HL-60 (cell line): ENCODE measurements around the gene IL11.

Source experiments
- DNase-seq, 2 experiments: peaks; one replicate each; pipeline ENCODE4 v3.0.0-alpha.2; 2010 to 2020; ENCODE audit warnings: low read depth in 1 of 2, low spot score in 1 of 2
- H3K27ac ChIP-seq: fragments of 250-450 bp; sonication (Bioruptor Pico); replicated peaks from 2 replicates; pipeline ENCODE4 v1.5.1; 2020; ENCODE audit warnings: mild to moderate bottlenecking, moderate library complexity
- H3K27me3 ChIP-seq: fragments of 250-450 bp; sonication (Bioruptor Pico); 2 replicates; pipeline ENCODE4 v1.5.1; 2021; ENCODE audit warnings: mild to moderate bottlenecking, moderate library complexity; ENCODE audit not compliant: insufficient read depth, poor library complexity, severe bottlenecking
- H3K4me3 ChIP-seq: replicated peaks from 2 replicates; pipeline ENCODE4 v1.5.1; 2011; ENCODE audit warnings: mild to moderate bottlenecking, control low read depth, low read length; ENCODE audit not compliant: insufficient read depth
- GABPA ChIP-seq: IDR thresholded peaks from 2 replicates; pipeline ENCODE4 v1.6.1; 2012; ENCODE audit warnings: low read depth
- POLR2AphosphoS5 ChIP-seq: IDR thresholded peaks from 2 replicates; pipeline ENCODE4 v1.6.1; 2012; ENCODE audit warnings: low read depth
- REST ChIP-seq: IDR thresholded peaks from 2 replicates; pipeline ENCODE4 v1.6.1; 2012; ENCODE audit warnings: low read depth; ENCODE audit not compliant: insufficient replicate concordance
- SPI1 ChIP-seq: IDR thresholded peaks from 2 replicates; pipeline ENCODE4 v1.6.1; 2012; ENCODE audit warnings: low read depth, mild to moderate bottlenecking, borderline replicate concordance
- TF ChIP-seq, protein P1 (sequence below): IDR thresholded peaks from one replicate; pipeline ENCODE4 v1.5.1; 2011; ENCODE audit warnings: low read length, control low read depth, inconsistent platforms; ENCODE audit not compliant: insufficient read depth

The IL11 gene

DNA sequence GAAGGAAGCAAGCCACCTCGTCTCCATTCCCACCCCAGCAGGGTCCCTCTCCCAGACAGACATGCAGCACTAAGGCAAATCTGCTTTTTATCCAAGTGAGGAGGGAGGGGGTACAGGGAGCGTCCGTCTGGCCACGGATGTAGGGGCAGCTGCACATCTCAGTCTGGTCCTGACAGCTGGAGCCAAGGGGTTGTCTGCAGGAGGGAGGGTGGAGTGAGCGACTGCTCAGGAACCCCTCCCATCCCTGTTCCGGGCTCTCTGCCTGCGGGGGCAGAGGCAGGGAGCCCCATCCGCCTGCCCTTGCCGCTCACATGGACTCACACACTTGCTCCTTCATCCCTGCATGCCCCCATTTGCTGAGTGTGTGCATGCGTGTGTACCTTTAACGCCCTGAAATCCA is 8.9 kb upstream of the IL11 start:
- H3K27me3 ChIP-seq = peaks cover 15% of the 10 kb centered on the region
- TF ChIP-seq SPI1 (no peak), REST (no peak), GABPA (no peak), POLR2AphosphoS5 (no peak)
- TF ChIP-seq, protein P1, sequence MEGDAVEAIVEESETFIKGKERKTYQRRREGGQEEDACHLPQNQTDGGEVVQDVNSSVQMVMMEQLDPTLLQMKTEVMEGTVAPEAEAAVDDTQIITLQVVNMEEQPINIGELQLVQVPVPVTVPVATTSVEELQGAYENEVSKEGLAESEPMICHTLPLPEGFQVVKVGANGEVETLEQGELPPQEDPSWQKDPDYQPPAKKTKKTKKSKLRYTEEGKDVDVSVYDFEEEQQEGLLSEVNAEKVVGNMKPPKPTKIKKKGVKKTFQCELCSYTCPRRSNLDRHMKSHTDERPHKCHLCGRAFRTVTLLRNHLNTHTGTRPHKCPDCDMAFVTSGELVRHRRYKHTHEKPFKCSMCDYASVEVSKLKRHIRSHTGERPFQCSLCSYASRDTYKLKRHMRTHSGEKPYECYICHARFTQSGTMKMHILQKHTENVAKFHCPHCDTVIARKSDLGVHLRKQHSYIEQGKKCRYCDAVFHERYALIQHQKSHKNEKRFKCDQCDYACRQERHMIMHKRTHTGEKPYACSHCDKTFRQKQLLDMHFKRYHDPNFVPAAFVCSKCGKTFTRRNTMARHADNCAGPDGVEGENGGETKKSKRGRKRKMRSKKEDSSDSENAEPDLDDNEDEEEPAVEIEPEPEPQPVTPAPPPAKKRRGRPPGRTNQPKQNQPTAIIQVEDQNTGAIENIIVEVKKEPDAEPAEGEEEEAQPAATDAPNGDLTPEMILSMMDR = no peak
- no peak overlapping the region for H3K27ac ChIP-seq
- no peak overlapping the region for H3K4me3 ChIP-seq
- no peak for DNase-seq

DNA sequence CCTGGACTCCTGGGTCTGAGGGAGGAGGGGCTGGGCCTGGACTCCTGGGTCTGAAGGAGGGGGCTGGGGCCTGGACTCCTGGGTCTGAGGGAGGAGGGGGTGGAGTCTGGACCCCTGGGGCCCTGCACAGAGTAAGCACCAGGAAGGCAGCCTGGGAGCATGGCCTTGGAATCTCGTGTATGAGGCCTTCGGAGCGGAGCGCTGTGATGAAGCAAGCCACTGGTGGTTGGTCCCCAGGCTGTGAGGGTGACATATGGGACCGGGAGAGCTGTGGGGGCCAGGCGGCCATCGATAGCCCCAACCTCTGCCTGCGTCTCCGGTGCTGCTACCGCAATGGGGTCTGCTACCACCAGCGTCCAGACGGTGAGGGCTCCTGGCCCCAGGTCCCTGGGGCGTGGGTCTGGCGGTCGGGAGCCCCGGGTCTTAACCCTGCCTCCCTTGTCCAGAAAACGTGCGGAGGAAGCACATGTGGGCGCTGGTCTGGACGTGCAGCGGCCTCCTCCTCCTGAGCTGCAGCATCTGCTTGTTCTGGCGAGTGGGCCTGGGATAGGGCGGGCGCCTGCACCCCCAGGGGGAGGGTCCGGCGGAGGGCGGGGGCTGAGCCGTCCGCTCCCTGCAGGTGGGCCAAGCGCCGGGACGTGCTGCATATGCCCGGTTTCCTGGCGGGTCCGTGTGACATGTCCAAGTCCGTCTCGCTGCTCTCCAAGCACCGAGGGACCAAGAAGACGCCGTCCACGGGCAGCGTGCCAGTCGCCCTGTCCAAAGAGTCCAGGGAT is 7.3 kb upstream of the IL11 start:
- TF ChIP-seq REST = no peak
- no peak for TF ChIP-seq GABPA
- no peak for TF ChIP-seq SPI1
- no peak for TF ChIP-seq POLR2AphosphoS5
- TF ChIP-seq, protein P1 = no peak
- no peak for DNase-seq
- no peak overlapping the region for H3K27ac ChIP-seq
- H3K27me3 ChIP-seq = peaks cover 22% of the 10 kb centered on the region
- no peak overlapping the region for H3K4me3 ChIP-seq

DNA sequence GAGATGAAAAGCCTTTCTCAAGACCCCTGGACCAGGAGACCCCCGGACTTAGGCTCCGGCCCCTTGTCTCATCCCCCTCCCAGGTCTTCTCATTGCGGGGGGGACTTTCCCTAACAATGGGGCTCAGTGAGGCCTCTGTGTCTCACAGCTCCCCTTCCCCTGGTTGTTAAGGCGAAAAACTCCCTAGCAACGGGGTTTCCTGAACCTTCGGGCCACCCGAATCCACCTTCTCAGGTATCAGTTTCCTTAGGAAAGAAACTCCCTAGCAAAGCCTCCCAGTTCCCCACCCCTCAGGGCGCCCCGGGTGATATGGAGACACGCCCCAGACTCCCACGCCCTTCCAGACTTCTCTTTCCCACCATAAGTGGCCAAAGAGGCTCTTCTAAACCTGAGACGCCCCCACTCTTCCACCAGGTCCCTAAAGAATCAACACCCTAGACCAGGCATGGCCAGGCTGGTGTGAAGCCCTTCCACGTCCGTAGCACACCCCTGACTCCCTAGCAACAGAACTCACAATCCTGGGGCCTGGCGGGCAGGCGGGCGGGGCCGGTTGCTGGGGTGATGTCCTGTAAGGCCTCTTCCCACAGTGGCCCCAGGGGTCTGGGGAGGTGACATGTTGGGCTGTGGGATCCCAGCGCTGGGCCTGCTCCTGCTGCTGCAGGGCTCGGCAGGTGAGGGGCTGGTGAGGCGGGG is 6.1 kb upstream of the IL11 start, which contains the start of gene TMEM190:
Gene TMEM190, plus strand, starts transcription at position 586 of the 693 bp plus-strand sequence. Its CDS starts 28 bp downstream, at position 614.
- H3K27me3 ChIP-seq = peaks cover 32% of the 10 kb centered on the region
- TF ChIP-seq REST (no peak), SPI1 (no peak), POLR2AphosphoS5 (no peak), GABPA (no peak)
- TF ChIP-seq, protein P1 = no peak
- H3K4me3 ChIP-seq = no peak within 1 kb of the TSS
- no peak for DNase-seq
- H3K27ac ChIP-seq = no peak within 1 kb of the TSS
